NB4 (cell line): ENCODE data around the gene FNBP1L.

Experiments used
- DNase-seq: peaks from one replicate; pipeline ENCODE4 v3.0.0; 2010; ENCODE audit warnings: low read depth
- H3K4me3 ChIP-seq: one replicate; pipeline ENCODE4 v1.5.1; 2011; ENCODE audit warnings: mild to moderate bottlenecking, low read depth, low read length, moderate library complexity
- CTCF ChIP-seq: IDR thresholded peaks from one replicate; pipeline ENCODE4 v1.5.1; 2012; ENCODE audit warnings: low read depth, low read length
- MAX ChIP-seq: IDR thresholded peaks from 2 replicates; pipeline ENCODE4 v1.6.1; 2011; ENCODE audit warnings: low read depth, low read length
- MYC ChIP-seq: IDR thresholded peaks from 2 replicates; pipeline ENCODE4 v1.6.1; 2011; ENCODE audit warnings: low read depth, low read length
- POLR2A ChIP-seq: IDR thresholded peaks from 2 replicates; pipeline ENCODE4 v1.6.1; 2011; ENCODE audit warnings: mild to moderate bottlenecking; ENCODE audit not compliant: insufficient read length; ENCODE audit errors: extremely low read depth

The FNBP1L gene

GRCh38 chr1:93499533-93499932 lies 51.6 kb downstream of the FNBP1L start:
- H3K4me3 ChIP-seq: no peak overlapping the region
- DNase-seq: no peak
- TF ChIP-seq CTCF (no peak), POLR2A (no peak), MYC (no peak), MAX (no peak)

GRCh38 chr1:93500275-93500674 lies 52.4 kb downstream of the FNBP1L start:
- TF ChIP-seq MYC (no peak), POLR2A (no peak)
- DNase-seq: no peak
- H3K4me3 ChIP-seq: no peak overlapping the region

GRCh38 chr1:93501399-93501798 lies 53.5 kb downstream of the FNBP1L start:
- no peak for TF ChIP-seq POLR2A
- no peak for TF ChIP-seq CTCF
- no peak for TF ChIP-seq MAX
- no peak for TF ChIP-seq MYC
- H3K4me3 ChIP-seq: no peak overlapping the region
- DNase-seq: no peak

GRCh38 chr1:93501829-93502369 lies 54.0 kb downstream of the FNBP1L start:
- no peak for DNase-seq

GRCh38 chr1:93502571-93502970 lies 54.7 kb downstream of the FNBP1L start:
- no peak overlapping the region for H3K4me3 ChIP-seq
- TF ChIP-seq CTCF (no peak), POLR2A (no peak), MYC (no peak), MAX (no peak)
- no peak for DNase-seq

More at GRCh38 chr1:93501829-93502369, 54.0 kb downstream of the FNBP1L start:
- H3K4me3 ChIP-seq: no peak overlapping the region
- TF ChIP-seq CTCF (no peak), POLR2A (no peak), MYC (no peak), MAX (no peak)

- H3K4me3 ChIP-seq: no peak overlapping the region
- DNase-seq: no peak
- no peak for TF ChIP-seq MAX
- no peak for TF ChIP-seq MYC
- no peak for TF ChIP-seq POLR2A
- TF ChIP-seq CTCF: no peak
Measured at GRCh38 chr1:93503163-93503562, 55.2 kb downstream of the FNBP1L start.
